Adrenal gland (tissue), 5 donors: ENCODE measurements around the gene PTPN3.

Experiments used
- POLR2A ChIP-seq, 2 donors: fragments of 450-650 bp; IDR thresholded peaks; one replicate each; pipeline ENCODE4 v1.6.1; 2017; ENCODE audit warnings: antibody characterized with exemption in 2 of 2, mild to moderate bottlenecking in 2 of 2, moderate library complexity in 1 of 2
- TF ChIP-seq, protein P1 (sequence below), 6 experiments: fragments of 450-650 bp in 4 of 6; fragments of 200-600 bp in 2 of 6; sonication (generic) in 1 of 6; IDR thresholded peaks; 1 replicate in 5 of 6; 2 replicates in 1 of 6; pipeline versions ENCODE4 v1.5.1 to v1.8.0; 2016 to 2021; ENCODE audit warnings: antibody characterized with exemption in 6 of 6, mild to moderate bottlenecking in 2 of 6, moderate library complexity in 1 of 6
- donor health status: DM: no; HTN: no; CAD: no.

GRCh38 chr9:109439378-109440116 lies 58.6 kb downstream of the PTPN3 start:
- TF ChIP-seq, protein P1, sequence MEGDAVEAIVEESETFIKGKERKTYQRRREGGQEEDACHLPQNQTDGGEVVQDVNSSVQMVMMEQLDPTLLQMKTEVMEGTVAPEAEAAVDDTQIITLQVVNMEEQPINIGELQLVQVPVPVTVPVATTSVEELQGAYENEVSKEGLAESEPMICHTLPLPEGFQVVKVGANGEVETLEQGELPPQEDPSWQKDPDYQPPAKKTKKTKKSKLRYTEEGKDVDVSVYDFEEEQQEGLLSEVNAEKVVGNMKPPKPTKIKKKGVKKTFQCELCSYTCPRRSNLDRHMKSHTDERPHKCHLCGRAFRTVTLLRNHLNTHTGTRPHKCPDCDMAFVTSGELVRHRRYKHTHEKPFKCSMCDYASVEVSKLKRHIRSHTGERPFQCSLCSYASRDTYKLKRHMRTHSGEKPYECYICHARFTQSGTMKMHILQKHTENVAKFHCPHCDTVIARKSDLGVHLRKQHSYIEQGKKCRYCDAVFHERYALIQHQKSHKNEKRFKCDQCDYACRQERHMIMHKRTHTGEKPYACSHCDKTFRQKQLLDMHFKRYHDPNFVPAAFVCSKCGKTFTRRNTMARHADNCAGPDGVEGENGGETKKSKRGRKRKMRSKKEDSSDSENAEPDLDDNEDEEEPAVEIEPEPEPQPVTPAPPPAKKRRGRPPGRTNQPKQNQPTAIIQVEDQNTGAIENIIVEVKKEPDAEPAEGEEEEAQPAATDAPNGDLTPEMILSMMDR (IDR thresholded peaks at IDR 0.05): no peak
- no peak for TF ChIP-seq POLR2A (IDR thresholded peaks at IDR 0.05)
